SIG-M5 treated with dmso at 0.1 percent for 504 hours (cell line): ENCODE measurements around the gene AMOT.

Experiments used
- DNase-seq: peaks from one replicate; lab custom pipeline; 2025; ENCODE audit not compliant: unreplicated experiment; lab: John Stamatoyannopoulos, UW

Gene AMOT

DNA sequence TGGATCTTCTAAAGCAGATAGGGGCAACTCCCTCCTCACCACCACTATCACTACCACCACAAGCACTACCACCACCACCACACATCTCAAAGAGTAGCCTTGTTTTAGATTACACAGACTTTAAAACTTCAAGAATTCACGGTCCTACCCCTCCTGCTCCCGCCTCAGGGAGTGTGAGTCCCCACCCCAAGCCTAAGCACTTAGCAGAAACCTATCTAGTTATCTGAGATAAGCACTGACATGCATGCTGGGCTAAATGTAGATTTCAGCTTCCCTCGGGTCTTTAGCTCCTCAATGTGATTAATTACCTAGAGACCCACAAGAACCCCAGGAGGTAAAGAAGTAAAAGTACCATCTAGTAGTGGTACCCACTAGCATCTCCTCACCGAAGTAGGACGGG is 775 bp downstream of the AMOT start:
- no peak for DNase-seq

DNA sequence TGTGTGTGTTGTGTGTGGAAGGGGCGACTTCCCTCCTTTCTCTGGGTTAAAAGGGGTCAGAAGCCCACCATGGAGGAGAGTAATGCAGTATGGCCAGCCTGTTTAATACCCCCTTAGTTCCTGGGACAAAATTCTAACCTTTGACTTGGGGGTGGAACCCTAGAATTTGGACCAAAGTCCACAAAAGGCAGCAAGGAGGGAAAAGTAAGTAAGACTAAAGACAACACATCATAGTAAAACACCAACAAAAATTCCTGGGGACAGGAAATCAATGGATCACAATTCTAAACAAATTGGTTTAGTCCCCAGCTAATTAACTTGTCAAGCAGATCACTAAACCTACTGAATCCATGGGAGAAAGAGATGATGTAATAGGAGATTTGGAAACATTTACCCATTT is 3.1 kb downstream of the AMOT start:
- DNase-seq = no peak

DNA sequence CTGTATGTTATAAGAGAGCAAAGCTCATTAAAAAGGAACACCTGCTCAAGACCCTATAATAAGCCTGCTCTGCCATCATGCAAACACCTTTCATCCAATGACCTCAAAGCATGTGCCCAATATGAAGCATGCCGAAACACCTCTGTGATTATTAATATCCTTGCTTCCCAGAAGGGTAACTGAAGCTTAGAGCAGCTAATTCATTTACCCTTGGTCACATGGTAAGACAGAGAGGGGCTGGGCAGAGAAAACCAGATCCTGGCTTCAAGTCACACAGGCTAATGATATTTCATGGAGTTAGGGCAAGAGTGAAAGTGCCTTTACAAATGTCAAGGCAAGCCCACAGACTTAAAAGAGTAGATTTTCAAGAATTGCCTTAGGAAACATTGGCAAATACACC is 5.6 kb downstream of the AMOT start:
- DNase-seq = no peak

- DNase-seq = no peak
Measured at GRCh38 chrX:112834031-112834845, 6.4 kb downstream of the AMOT start.

- peak; percentile 44 for DNase-seq
Measured at GRCh38 chrX:112832481-112833095, 8.0 kb downstream of the AMOT start.

- DNase-seq = no peak
Measured at GRCh38 chrX:112830540-112830939, 10.1 kb downstream of the AMOT start.

DNA sequence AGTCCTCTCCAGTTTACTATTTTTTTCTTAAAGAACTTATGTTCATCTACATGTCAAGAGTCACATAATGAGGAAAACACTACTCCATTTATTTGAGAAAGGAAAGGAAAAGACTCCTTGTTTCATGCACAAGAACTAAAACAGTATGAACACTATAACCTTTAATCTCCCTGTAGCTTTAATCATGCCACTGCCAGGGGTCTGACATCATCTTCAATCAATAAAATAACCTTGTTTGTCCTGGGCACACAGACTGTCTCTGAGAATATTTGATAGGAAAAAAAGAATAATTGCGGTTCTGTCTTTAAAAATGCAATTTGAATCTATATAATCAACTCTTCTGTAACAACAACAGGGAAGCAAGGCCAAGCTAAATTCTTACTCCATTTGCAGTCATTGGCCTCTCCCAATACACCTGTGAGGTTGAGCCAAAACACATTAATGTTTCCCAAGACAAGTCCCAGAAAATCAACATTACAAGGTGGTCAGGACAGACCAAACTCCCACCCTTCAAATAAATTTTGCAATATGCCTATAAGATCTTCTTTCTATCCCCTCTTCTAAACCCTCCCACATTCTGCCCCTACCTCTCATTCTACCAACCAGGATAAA is 13.2 kb downstream of the AMOT start:
- DNase-seq = no peak

- DNase-seq = no peak
Measured at GRCh38 chrX:112826023-112826422, 14.6 kb downstream of the AMOT start.

DNA sequence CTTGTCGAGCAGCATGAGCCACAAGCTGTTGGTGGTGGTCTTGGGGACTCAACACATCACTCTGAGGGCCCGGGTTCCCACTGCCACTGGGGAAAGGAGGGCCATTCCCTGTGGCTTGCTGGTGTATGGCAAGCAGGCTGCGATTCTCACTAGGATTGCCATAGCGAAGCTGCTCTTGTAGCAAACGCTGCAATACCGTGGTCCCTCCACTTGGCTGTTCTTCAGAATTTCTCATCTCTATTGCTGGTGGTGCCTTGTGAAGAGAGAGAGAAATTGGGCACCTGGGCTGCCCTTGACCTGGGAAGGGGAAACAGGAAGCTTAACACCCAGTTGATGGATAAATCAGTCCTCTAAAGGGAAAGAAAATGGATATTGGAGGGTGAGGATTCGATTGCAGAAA is 17.7 kb downstream of the AMOT start:
- no peak for DNase-seq

- no peak for DNase-seq
Measured at GRCh38 chrX:112820364-112821268, 20.0 kb downstream of the AMOT start.

DNA sequence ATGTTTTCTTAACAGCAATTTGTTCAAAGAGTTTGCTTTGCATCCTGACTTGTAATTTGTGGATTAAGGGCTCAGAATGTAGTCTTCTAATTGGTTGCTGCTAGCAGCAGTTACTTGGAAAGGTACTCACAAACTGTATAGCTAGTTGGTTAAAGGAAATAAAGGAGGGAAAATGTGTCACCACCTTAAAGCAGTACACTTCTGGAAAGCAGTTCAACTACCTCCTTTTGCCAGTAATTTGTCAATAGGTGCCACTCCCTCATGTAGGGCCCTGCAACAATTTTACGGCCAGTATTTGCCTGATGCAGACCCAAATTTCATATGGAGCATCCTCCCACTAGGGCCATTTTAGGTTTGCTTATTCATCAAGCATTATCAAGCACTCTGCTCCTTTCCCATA is 20.8 kb downstream of the AMOT start:
- DNase-seq = no peak

- DNase-seq = no peak
Measured at GRCh38 chrX:112819008-112819640, 21.5 kb downstream of the AMOT start.

DNA sequence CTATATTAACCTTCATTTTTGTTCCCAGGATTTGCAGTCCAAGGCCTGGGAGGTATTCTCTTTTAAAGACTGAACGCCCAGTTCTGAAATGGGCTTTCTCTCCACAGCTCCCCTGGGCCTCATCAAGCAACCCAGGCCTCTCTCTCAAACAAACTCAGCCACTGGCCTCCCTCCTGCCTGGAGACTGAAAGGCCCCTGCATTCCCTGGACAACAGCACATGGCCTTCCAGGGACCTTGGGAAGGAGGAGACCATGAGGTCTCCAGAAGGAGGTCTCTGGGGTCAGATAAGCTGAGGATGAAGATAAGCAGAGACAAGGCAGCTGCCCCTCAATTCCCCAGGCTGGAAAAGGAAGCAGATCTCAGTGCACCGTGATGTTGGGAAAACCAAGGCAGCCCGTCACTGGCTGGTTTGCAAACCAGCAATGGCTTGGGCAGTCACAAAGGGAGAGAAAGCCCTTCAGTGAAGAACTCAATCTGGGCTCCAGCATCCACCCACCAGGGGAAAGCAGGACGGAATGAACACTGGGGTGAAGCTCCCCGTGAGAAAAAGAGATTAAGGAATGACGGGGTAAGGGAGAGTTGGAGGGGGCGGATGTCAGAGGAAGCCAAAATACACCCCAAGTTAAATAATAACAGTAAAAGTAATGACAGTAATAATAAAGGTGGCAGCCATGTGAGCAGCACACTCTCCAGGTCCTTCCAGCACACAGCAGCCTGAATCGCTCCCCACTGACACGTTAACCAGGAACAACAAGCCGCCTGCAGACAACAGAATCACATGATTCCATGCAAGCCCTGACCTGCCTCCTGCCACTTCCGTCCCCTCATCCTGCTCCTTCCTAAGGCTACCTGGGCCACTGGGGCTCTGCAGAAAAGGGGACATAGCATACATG is 22.3 kb downstream of the AMOT start:
- DNase-seq = no peak

GRCh38 chrX:112816908-112817307 is 23.7 kb downstream of the AMOT start:
- DNase-seq = no peak

DNA sequence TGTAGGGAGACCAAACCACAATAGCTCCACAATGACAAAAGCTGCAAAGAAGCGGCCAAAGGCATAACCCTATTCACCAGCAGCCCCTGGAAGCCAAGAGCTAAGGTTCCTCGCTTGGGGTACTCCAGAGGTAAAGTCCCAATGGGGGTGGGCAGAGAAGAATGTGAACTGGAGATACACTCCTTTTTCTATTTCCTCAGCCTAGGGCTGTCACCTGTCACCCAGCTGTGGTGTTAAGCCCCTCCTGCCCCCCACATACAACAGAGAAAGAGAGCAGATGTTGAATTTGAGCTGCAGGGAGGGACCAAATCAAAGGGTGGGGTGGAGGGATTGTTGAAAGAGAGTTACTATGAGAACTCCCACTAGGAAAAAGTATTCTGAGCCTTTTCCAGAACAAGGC is 26.1 kb downstream of the AMOT start:
- DNase-seq = no peak

DNA sequence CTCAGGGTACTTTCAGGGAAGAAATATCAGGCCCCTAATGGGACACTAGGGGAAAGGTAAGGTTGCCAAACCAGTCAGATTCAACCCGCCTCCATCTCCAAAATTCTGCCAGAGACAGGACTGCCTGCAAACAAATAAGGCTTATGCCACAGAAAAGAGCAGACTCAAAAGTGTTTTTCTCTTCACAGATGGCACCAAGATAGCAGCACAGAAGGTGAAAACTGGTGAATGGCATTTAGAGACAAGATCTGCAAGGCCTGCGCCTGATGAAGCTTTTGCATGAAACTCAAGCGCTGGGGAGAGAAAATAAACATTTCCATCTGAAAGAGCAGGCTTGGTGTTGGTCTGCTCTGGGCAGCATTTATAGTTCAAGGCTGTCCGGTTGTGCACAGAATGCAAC is 27.9 kb downstream of the AMOT start:
- no peak for DNase-seq

DNA sequence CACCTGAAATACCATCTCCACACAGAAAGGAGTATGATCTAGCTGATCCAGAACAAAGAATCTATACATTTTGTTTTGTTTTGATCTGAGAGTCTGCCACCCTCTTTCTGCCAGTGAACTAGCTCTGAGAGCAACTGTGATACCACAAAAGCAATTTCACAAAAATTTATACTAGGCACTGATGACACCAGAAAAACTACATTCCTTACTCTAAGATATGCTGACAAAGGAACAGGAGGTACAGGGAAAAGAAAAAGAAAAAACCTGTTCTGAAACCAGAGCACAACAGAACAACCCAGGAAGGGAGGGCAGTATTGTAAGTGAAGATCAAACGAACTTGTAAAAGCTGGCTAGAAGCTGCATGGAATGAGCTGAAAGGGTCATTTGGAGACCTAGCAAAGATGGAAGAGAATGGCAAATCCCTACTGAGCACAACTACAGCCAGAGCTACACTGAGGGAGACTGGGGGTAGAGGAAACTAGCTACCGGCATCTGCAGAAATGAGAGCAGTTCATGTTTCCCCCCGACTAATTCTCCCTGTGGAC is 31.9 kb downstream of the AMOT start:
- DNase-seq = no peak

GRCh38 chrX:112808007-112808406 is 32.6 kb downstream of the AMOT start:
- no peak for DNase-seq

DNA sequence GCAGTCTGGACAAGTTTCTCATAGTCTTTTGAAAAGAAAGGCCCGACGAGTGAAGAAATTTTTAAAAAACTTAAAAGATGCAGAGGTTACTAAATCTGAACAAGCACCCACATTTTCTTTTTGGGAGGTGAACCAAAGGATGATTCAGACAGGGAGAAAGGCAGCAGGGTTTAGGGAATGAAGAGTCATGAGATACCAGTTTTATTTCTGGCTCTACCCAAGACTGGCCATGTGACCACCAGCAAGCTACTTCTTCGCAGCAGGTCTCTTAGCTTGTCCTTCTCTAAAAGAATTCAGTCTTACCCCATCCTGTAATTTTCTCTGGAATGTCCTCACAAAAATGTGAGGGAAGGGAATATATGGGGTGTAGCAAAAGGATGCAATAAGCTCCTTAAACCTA is 37.6 kb downstream of the AMOT start:
- DNase-seq = no peak

DNA sequence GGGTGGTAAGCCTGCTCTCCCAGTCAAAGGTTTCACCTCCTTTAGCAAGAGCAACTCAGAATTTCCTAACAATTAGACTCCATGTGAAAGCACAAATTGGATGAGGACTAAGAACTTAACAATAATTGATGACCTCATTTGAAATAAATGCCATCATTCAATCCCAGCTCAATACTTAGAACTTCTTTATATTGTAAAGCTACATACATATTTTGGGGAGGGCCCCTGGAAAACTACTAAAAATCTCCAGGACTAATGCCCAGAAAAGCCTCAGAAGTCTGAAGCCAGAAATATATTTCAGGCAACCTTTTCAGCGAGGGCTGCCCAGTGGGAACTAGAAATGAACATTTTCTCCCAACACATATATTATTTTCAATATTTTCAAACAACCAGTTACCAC is 38.1 kb downstream of the AMOT start:
- no peak for DNase-seq
